GM19452 (cell line): Measurements from ENCODE around the gene SPATA2L.

Source experiments
- ATAC-seq: cut with Tn5 transposase; IDR thresholded peaks from one replicate; pipeline ENCODE4 v1.9.1; 2021; ENCODE audit not compliant: unreplicated experiment

SPATA2L gene

DNA sequence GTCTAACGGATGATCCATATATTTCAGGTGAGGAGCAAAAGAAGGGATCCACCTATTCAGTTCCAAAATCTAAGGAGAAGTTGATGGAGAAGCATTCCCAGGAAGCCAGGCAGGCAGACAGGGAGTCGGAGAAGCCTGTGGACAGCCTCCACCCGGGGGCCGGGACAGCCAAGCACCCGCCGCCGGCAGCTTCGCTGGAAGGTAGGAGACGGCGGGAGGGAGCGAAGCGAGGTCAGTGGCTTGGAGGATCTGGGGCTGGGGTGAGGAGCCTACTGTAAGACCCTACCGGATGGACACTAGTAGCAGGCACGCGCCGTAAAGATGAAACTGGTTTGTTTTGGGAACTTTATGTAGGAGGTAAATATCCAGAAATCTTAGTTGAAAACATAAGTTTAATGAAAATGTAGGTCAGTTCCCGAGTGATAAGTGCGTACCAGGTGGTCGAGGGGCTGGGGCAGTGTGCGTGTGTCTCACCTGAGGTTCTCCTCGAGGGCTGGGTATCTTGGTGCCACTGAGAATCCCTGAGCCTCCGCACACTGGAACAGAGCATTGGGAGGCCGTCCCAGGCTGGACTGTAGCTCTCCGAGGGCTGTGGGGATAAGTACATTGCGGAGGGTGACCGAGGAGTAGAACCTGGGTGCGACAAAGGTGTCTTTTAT, 43.2 kb downstream of the SPATA2L start:
- no peak for ATAC-seq

DNA sequence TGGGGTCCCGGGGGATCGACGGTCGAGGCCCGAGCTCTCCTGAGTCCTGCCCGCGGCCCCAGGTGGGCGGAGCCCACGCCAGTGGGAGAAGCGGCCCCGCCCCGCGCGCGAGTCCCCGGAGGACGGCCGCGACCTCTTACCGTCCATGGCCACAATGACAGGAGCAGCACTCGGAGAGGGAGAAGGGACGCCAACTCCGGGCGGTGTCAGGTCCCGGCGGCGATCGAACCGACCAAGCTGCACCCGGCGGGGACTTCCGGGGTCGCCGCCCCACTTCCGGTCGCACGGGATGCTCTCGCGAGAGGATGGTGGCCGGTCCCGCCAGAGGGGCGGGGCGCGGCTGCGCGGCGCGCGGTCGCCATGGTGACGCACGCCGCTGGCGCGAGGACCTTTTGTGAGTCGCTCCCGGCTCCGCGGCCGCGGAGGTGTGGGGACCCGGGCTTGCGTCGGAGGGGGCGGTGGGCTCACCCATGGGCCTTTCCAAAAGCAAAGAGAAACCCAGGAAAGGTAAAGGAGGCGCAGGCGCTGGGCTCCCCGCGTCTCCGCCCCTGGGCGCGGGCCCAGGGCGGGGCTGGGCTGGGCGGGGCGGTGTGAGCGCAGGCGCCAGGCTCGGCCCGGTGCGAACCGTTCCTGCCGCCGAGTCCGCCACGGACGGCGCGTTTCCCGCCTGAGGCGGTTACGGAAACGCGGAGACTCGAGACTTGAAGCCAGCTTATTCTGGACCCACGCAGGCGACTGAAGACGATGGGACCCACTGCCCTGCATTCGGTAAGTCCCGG, 43.9 kb downstream of the SPATA2L start, which contains the start of the genes CHMP1A and SPATA33:
CHMP1A (minus strand) TSS at position 267 of the 779 bp plus-strand sequence; CDS start at position 147, 120 bp downstream.
SPATA33 (plus strand) TSS at position 395 of the 779 bp plus-strand sequence; CDS start at position 471, 76 bp downstream.
- ATAC-seq, result peak; percentile 90

DNA sequence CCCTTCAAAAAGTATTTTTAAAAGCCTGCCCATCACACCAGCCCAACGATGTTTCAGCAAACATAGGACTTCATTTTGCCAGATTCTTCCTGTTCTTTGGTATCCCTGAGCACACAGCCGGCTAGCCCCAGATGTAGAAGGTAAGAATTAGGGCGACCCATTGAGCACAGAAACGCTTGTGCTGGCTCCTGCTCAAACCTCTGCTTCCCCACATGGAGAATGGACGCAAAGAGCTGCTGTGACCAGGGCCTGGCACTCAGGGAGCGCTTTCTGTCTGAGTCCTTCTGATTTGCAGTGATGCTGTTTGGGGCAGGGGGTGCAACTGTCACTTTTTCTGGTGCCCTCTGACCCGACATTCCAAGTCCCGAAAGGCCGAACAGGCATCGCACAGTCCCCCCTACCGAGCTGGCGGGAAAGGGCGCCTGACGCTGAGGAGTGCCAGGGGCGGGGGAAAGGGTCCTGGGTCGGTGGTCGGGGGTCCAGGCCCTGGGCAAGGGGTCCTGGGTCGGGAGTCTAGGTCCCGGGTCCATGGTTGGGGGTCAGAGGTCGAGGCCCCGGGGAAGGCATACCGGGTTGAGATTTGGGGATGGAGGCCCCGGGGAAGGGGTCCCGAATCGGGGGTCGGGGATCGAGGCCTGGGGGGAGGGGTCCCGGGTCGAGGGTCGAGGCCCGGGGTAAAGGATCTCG, 44.9 kb downstream of the SPATA2L start:
- no peak for ATAC-seq

DNA sequence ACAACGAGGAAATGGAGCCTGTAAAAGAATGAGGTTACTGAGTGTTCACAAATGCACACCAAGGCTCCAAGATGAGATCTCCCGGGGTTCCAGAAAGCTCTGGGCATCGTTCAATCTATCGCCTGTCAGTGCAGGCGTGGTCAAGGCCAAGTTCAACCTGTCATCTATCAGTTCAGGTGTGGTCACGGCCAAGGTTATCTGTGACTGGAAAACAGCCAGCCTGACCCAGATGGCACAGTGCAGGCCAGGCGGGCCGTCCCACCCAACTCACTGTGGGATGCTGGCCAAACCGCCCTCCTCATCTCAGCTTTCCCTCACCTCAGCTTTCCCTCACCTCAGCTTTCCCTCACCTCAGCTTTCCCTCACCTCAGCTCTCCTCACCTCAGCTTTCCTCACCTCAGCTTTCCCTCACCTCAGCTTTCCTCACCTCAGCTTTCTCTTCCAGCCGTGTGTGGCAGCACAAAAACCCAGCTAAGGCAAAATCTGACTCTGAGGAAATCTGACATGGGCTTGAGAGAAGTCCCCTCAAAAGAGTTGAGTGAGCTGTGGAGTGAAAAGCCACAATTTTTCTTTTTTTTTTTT, 46.4 kb downstream of the SPATA2L start:
- ATAC-seq, result no peak

DNA sequence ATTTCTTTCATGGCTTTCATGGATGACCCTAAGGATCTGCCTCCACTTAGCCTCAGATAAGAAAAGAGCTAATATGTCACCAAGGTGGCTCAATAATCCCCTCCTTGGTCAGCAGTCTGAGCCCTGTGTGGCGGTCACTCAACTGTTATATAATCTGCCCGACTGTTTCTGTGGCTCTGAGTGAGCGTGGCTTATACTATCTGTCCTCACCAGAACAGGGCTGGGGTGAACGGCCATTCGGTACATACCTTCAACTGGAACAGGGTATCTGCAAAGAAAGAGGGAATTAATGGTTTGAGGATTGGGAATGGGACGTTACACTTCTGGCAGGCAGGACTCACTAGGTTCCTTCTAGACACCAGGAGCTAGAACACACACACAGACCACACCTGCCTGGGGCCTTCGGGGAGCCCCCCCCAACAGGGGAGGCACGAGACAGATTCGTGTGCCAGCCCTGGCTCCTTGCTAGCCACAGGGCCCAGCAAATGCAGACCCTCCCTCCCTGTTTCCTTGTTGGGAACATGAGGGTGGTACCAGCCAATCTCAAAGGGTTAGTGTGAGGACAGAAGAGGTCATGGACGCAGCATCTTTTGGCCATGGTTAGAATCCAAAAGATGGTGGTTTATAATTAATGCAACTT, 47.7 kb downstream of the SPATA2L start:
- ATAC-seq, result no peak

DNA sequence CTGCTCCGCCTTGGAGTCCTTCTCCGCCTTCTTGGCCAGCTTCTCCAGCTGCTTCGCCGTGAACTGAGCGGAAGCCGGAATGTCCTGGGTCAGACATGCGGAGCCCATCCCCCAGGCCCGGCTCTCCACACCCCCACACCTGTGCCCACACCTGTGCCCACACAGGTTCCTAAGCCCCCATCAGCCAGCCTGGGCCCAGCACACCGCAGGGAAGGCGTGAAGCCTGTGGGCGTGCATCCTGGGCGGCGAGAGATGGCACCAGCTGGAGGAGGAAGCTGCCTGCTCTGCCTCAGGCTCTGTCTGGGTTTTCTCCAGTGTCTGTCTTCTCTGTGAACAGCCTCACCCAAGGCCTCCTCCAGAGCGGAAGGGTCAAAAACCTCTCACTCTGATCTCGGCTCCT, 49.9 kb downstream of the SPATA2L start:
- ATAC-seq, result no peak

DNA sequence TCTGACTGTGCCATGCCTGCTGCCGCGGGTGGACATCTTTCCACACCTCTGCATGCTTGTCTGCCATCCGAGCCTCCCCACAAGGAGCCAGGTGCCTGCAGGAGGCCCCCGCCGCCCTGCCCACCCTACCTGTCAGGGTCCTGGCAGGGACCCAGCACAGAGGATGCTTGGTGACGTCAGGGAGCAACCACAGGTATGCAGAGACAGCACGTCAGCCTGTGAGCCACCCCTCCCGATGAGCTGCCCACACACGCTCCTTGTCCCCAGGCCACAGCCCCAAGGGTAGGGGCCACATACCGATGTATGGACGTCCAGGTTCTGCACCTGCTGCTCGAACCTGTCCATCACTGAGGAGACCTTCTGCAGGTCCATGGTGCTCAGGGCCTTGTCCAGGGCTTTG, 54.6 kb downstream of the SPATA2L start:
- no peak for ATAC-seq
